ENCODE measurements around the gene SKIC2.

- no peak for TF ChIP-seq RBBP5 (conservative IDR thresholded peaks at IDR 0.05)
- no peak for TF ChIP-seq POLR2A (IDR thresholded peaks at IDR 0.05; ENCODE audit: low read depth, low read length)
- TF ChIP-seq CTCF (IDR thresholded peaks at IDR 0.05 in 2 of 3, conservative IDR thresholded peaks at IDR 0.05 in 1 of 3; ENCODE audit: control insufficient read depth in 2 of 3, extremely low read depth in 1 of 3, insufficient read depth in 1 of 3, low read depth in 3 of 3, low read length in 3 of 3): no peak
- TF ChIP-seq, protein P1, sequence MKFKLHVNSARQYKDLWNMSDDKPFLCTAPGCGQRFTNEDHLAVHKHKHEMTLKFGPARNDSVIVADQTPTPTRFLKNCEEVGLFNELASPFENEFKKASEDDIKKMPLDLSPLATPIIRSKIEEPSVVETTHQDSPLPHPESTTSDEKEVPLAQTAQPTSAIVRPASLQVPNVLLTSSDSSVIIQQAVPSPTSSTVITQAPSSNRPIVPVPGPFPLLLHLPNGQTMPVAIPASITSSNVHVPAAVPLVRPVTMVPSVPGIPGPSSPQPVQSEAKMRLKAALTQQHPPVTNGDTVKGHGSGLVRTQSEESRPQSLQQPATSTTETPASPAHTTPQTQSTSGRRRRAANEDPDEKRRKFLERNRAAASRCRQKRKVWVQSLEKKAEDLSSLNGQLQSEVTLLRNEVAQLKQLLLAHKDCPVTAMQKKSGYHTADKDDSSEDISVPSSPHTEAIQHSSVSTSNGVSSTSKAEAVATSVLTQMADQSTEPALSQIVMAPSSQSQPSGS (IDR thresholded peaks at IDR 0.05; ENCODE audit: low read length): no peak
- no peak for TF ChIP-seq SIN3A (IDR thresholded peaks at IDR 0.05; ENCODE audit: low read depth, low read length)
- TF ChIP-seq REST (IDR thresholded peaks at IDR 0.05; ENCODE audit: low read depth, low read length): no peak
- no peak for TF ChIP-seq NFYB (IDR thresholded peaks at IDR 0.05; ENCODE audit: insufficient read depth, low read depth, low read length)
- TF ChIP-seq EZH2 (IDR thresholded peaks at IDR 0.05; ENCODE audit: borderline replicate concordance, control insufficient read depth, low read depth, low read length): no peak
- TF ChIP-seq JUND (IDR thresholded peaks at IDR 0.05; ENCODE audit: low read depth, low read length): no peak
- no peak for TF ChIP-seq ATF7 (IDR thresholded peaks at IDR 0.05; ENCODE audit: low read depth)
- no peak for TF ChIP-seq HDAC2 (IDR thresholded peaks at IDR 0.05)
- TF ChIP-seq ATF3 (IDR thresholded peaks at IDR 0.05; ENCODE audit: borderline replicate concordance, extremely low read depth, low read depth, low read length): no peak
- TF ChIP-seq RFX5 (IDR thresholded peaks at IDR 0.05; ENCODE audit: low read depth, low read length): no peak
Measured at GRCh38 chr6:31952890-31953289, 6.1 kb upstream of the SKIC2 start.

All from GM12878 (cell line).